Brain pericyte (primary cell): ENCODE measurements around the gene MCF2L2.
"Not testable (repeated sequence)": the region's sequence is repeated elsewhere in the genome, so short reads cannot be mapped to it uniquely, and the experiment has no call there.

Experiments
- DNase-seq: peaks from one replicate; pipeline ENCODE4 v3.0.0-alpha.2; 2012; ENCODE audit warnings: low read depth, low spot score

MCF2L2 gene

DNA sequence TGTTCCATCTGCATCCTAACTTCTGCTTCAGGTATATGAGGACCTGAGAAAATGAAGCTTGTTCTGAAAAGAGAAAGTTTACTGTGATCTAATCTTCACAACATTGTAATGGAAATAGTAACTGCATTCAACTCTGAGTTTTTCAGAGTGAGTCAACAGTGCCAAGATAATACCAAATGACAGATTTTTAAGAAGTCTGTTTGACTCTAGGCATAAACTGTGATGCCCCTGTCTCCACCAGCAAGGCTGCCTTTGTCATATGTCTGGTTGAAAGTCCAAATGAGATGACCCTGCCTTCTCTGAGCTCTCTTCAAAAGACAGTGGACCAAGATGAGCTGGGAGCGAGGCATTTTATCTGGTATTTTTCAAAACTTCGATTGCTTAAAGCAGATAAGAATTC is 220.2 kb downstream of the MCF2L2 start:
- no peak for DNase-seq

DNA sequence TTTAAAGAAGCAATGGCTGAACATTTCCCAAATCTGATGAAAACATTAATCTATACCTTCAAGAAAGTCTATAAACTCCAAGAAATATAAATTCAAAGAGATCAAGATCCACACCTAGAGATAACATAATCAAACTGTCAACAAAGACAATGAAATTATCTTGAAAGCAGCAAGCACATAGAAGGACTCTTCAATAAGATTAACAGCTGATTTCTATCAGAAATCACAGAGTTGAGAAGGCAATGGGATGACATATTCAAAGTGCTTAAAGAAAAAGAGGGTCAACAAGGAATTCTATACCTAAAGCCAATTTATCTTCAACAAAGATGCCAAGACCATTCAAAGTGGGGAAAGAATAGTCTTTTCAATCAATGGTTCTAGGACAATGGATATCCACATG is 224.7 kb downstream of the MCF2L2 start:
- no peak for DNase-seq

- DNase-seq: no peak
These were observed 226.3 kb downstream of the MCF2L2 start for GRCh38 chr3:183202004-183202722.

GRCh38 chr3:183198939-183199338 is 229.5 kb downstream of the MCF2L2 start:
- no peak for DNase-seq

DNA sequence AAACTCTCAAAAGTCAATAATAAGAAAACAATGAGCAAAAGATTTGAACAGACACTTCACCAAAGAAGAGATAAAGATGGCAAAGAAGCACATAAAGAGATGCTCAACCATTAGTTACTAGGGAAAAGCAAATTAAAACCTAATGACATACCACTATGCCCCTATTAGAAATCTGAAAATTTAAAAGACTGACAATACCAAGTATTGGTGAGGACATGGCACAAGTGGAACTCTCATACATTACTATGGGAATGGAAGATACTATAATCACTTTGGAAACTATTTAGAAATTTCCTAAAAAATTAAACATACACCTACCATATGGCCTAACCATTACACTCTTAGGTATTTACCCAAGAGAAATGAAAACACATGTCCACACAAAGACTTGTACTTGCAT is 230.7 kb downstream of the MCF2L2 start:
- no peak for DNase-seq

GRCh38 chr3:183195266-183195665 is 233.2 kb downstream of the MCF2L2 start:
- no peak for DNase-seq

DNA sequence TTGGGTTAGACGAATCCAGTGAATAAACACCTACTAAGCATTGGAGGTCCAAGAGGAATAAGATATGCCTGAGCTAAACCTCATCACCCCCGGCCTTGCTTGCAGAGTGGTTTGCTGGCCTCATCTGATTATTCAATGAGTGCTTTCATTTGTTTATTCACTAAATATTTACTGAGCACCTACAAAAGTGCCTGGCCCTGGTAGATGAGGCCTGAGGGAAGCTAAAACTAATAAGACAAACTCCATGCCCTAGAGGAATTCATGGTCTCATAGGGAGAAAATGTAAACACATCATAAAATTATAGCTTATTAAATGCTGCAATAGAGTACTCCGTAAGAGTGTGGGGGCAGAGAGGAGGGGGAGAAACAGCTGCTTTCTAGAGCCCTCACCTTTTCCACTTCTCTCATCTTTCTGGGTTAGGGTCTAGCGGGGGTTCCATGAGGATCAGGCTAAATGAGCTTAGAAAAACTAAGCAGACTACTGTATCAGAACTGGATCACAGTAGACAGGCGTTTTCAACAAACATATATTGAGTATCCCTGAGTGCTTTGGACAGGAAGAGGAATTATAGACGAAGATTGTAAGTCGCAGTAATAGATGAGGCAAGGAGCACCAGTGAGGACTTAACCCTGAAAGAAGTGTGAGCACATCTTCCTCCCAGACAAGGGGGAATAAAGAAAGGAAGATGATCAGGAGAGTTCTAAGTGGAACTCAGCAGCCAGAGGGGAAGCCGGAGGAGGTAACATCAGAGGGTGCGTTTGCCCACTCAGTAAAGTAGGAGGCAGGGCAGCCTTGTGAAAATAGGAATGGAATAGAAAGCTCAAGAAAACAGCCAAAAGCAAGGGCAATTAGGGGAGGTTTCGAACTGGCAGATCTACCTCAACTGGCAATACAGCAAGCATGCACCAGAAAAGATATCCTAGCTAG is 234.4 kb downstream of the MCF2L2 start:
- no peak for DNase-seq

DNA sequence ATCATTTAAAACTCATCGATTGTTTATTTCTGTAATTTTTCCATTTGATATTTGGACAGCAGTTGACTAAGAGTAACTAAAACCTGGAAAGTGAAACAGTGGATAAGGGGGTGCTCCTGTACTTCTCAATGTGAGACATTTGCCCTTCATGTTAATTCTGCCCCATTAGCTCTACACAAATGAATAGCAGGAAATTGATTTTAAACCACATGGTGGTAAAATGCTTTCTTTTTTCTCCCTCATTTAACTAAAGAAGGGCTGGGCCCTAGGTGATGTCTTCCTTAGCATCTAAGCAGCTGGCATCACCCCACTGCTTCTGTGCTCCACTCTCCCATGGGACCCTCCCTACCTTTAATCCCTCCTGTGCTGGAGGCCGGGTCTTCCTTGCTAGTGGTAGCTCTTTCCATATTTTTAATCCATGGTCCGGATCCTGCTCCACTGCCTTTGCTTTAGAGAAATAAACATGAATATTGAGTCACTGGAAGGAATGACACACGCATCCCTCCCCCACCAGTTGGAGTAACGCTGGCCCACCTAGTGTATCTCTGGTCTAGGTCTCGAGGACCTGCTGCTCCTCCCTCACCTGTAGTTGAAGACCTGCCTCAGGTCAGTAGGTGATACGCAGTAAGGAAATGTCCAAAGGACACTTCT is 235.6 kb downstream of the MCF2L2 start:
- DNase-seq: no peak

DNA sequence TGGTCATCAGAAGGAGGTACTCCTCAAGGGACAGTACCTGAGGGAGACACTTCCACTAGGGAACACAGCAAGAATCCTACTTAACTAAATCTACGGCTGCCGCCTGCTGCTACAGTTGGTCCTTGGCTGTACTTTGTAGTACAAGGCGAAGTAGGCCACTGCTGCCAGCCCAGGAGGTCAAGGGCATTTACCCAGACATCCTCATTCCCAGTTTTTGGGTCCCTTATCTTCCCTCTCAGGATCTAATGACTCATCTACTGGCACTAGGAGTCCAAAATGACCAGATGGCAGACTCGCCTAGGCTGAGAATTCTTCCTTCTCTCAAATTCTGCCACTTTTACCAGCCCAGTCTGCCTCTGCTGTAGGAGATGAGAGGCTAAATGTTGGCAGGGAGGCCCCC is 238.8 kb downstream of the MCF2L2 start:
- DNase-seq: no peak

- no peak for DNase-seq
These were observed 239.4 kb downstream of the MCF2L2 start for GRCh38 chr3:183188895-183189462.

- DNase-seq: no peak
These were observed 242.7 kb downstream of the MCF2L2 start for GRCh38 chr3:183185696-183186095.

GRCh38 chr3:183182732-183183610 is 245.4 kb downstream of the MCF2L2 start:
- no peak for DNase-seq

- DNase-seq: no peak
These were observed 246.3 kb downstream of the MCF2L2 start for GRCh38 chr3:183182073-183182472.

GRCh38 chr3:183181606-183182005 is 246.8 kb downstream of the MCF2L2 start:
- DNase-seq: no peak

- DNase-seq: no peak
These were observed 247.6 kb downstream of the MCF2L2 start for GRCh38 chr3:183180784-183181295.

DNA sequence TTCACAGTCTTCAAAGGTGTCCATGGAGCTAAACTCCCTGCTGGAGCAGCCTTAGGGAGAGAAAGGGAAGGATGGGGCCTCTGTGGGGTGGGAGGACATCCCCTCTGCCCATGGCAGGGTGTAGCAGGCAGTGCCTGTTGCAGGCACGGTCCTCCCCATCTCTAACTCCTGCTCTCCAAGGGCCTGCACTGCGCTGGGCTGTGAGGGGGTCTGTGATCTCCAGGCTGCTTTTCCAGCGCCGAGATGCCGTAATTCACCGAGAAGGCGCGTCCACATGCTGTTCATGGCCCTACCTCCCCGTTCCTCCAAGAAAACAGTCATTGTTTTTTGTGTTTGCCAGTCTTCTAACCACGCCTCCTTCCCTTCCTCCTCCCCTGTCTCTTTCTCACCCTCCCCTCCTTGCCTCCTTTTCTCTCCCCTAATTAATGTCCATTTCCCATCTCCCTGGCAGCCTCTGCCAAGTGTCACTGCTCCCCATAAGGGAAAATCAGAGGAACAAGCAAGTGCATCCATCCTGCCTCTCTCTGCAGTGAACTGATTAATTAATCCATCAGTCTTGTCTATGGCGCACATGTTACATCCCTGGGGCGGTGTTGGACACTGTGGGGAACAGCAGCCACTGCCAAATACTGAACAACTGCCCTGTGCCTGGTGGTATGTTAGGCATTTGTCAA is 248.2 kb downstream of the MCF2L2 start:
- no peak for DNase-seq

- not testable (repeated sequence) for DNase-seq
These were observed 248.9 kb downstream of the MCF2L2 start for GRCh38 chr3:183179550-183179908.

DNA sequence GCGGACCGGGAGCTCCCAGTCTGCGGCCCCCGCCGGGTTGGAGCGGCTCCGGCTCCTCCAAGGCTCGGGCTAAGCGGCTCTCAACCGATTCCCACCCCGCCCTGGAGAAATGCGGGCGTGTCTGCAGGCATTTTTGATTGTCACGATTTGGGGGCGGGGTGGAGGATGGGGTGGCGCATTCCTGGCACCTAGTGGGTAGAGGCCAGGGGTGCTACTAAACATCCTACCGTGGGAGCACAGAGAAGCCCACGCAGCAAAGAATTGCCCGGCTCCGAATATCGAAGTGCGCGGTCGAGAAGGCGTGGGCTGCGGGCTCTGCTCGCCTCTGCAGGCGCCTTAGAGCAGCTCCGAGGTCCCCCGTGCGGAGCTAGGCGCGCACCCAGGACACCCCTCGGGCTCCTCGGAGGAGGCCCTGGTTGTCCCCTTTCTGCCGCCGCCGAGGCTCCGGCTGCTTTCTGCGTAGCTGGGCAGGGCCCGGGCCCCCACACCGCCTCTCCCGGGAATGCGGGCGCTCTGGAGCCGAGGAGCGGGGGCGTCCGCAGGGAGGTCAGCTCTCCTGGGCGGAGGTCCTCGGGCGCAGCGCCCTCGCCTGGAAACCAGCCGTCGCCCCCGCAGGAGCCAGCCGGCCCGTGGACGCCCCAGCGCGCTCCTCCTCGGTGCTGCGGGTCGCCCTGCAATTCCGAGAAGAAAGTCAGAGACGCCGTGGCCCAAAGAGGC is 249.4 kb downstream of the MCF2L2 start:
- no peak for DNase-seq

- DNase-seq: no peak
These were observed 249.9 kb downstream of the MCF2L2 start for GRCh38 chr3:183178512-183178832.
